ENCODE measurements around the gene VCAM1.

DNA sequence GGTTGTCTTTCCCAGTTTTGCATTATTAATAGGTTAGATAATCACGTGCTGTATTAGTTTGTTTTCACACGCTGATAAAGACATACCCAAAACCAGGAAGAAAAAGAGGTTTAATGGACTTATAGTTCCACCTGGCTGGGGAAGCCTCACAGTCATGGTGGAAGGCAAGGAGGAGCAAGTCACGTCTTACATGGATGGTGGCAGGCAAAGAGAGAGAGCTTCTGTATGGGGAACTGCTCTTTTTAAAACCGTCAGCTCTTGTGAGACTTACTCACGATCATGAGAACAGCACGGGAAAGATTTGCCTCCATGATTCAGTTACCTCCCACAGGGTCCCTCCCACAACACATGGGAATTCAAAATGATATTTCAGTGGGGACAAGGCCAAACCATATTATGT lies 2.3 kb upstream of the VCAM1 start:
- no peak for TF ChIP-seq CTCF (IDR thresholded peaks at IDR 0.05; ENCODE audit: extremely low read depth in 1 of 2, insufficient read depth in 1 of 2, low read depth in 1 of 2, low read length in 2 of 2)
- no peak for TF ChIP-seq POLR2AphosphoS5 (IDR thresholded peaks at IDR 0.05; ENCODE audit: insufficient read depth, low read depth, low read length)
- TF ChIP-seq MYC (IDR thresholded peaks at IDR 0.05; ENCODE audit: low read depth, low read length): no peak
- no peak for TF ChIP-seq EZH2 (IDR thresholded peaks at IDR 0.05; ENCODE audit: borderline replicate concordance, low read depth, low read length, severe bottlenecking)
- TF ChIP-seq JUN (IDR thresholded peaks at IDR 0.05; ENCODE audit: borderline replicate concordance, insufficient read depth, insufficient read length, low read depth): no peak
- TF ChIP-seq POLR2A (IDR thresholded peaks at IDR 0.05; ENCODE audit: low read depth, low read length): no peak
- TF ChIP-seq FOS (IDR thresholded peaks at IDR 0.05; ENCODE audit: borderline replicate concordance, insufficient read depth, low read length): no peak
- no peak for TF ChIP-seq GATA2 (IDR thresholded peaks at IDR 0.05; ENCODE audit: insufficient read depth, insufficient read length, low read depth, low read length)
